PC-3 (cell line): ENCODE measurements around the gene PCDH1. TPM values are rescaled to one million over a fixed set of nuclear protein-coding genes. Genes with fewer than 3 reads are reported as not detected.

Experiments
- ATAC-seq: fragments of 200-7000 bp; cut with Tn5 transposase; 2 replicates; pipeline ENCODE4 v1.9.1; 2020; ENCODE audit warnings: mild to moderate bottlenecking, moderate library complexity
- BruUV-seq: library from RNA; stranded (reverse); fragments of 400-500 nt; replicated peaks from 2 replicates; lab custom pipeline; 2021; lab: Mats Ljungman, UMichigan
- CTCF ChIA-PET: fragments of 300-600 bp; sonication (Branson Sonifier 250); formaldehyde crosslinking; loops from one replicate; lab custom pipeline; 2022; ENCODE audit warnings: antibody characterized with exemption; lab: Charles Lee
- POLR2A ChIA-PET: fragments of 300-600 bp; sonication (Branson Sonifier 250); formaldehyde crosslinking; loops from one replicate; lab custom pipeline; 2022; ENCODE audit warnings: antibody characterized with exemption; ENCODE audit not compliant: unreplicated experiment; lab: Charles Lee
- DNase-seq: peaks from one replicate; pipeline ENCODE4 v3.0.0-alpha.2; 2015
- H2AFZ ChIP-seq: fragments of 300-600 bp; sonication (generic); 2 replicates; pipeline ENCODE4 v1.6.0; 2016; ENCODE audit warnings: antibody characterized with exemption, low read length
- H3F3A ChIP-seq: fragments of 300-600 bp; sonication (generic); one replicate; pipeline ENCODE4 v1.6.0; 2017; ENCODE audit warnings: antibody characterized with exemption, low read length, control low read depth, mild to moderate bottlenecking; ENCODE audit not compliant: unreplicated experiment
- H3K27ac ChIP-seq: fragments of 300-600 bp; sonication (generic); 2 replicates; pipeline ENCODE4 v1.5.1; 2016; ENCODE audit warnings: mild to moderate bottlenecking, low read length
- H3K27me3 ChIP-seq: fragments of 300-600 bp; sonication (generic); 2 replicates; pipeline ENCODE4 v1.6.1; 2016; ENCODE audit warnings: low read length, mixed read lengths
- H3K36me3 ChIP-seq: fragments of 300-600 bp; sonication (generic); 2 replicates; pipeline ENCODE4 v1.6.1; 2016; ENCODE audit warnings: low read depth, mixed run types, low read length, mixed read lengths
- H3K4me1 ChIP-seq: fragments of 300-600 bp; sonication (generic); 2 replicates; pipeline ENCODE4 v1.5.1; 2016; ENCODE audit warnings: low read length; ENCODE audit not compliant: insufficient read depth
- H3K4me2 ChIP-seq: fragments of 300-600 bp; sonication (generic); 2 replicates; pipeline ENCODE4 v1.6.0; 2016; ENCODE audit warnings: low read length
- H3K4me3 ChIP-seq: fragments of 300-600 bp; sonication (generic); 2 replicates; pipeline ENCODE4 v1.5.1; 2016; ENCODE audit warnings: mild to moderate bottlenecking, low read length, mixed read lengths
- H3K79me2 ChIP-seq: fragments of 300-600 bp; sonication (generic); 2 replicates; pipeline ENCODE4 v1.6.1; 2017; ENCODE audit warnings: low read length, mixed read lengths
- H3K9ac ChIP-seq: fragments of 300-600 bp; sonication (generic); 2 replicates; pipeline ENCODE4 v1.6.0; 2016; ENCODE audit warnings: mild to moderate bottlenecking, low read length
- H3K9me2 ChIP-seq: fragments of 300-600 bp; sonication (generic); replicated peaks from 2 replicates; pipeline ENCODE4 v1.6.1; 2016; ENCODE audit warnings: mixed run types, low read length, mixed read lengths
- H3K9me3 ChIP-seq: fragments of 300-600 bp; sonication (generic); 2 replicates; pipeline ENCODE4 v1.6.1; 2016; ENCODE audit warnings: low read length, mixed read lengths
- H4K20me1 ChIP-seq: fragments of 300-600 bp; sonication (generic); 2 replicates; pipeline ENCODE4 v1.6.1; 2016; ENCODE audit warnings: low read length, mixed read lengths
- EZH2 ChIP-seq: fragments of 300-600 bp; sonication (generic); IDR thresholded peaks from one replicate; pipeline ENCODE4 v1.6.1; 2017; ENCODE audit warnings: antibody characterized with exemption, mild to moderate bottlenecking, low read length; ENCODE audit not compliant: unreplicated experiment
- EZH2phosphoT487 ChIP-seq: fragments of 300-600 bp; sonication (generic); IDR thresholded peaks from 2 replicates; pipeline ENCODE4 v1.6.1; 2018; ENCODE audit warnings: mild to moderate bottlenecking, antibody characterized with exemption, low read length, borderline replicate concordance
- intact Hi-C: fragments of 100-400 bp; cut with micrococcal nuclease; formaldehyde crosslinking; loops from 2 replicates; pipeline ENCODE4 v1.9.0; 2023
- total RNA-seq: library from RNA; depleted of rRNA; stranded (reverse); fragments of >200 nt; gene quantifications from 2 replicates; pipeline ENCODE4 v1.2.3, GENCODE V29; 2014
- TF ChIP-seq, protein P1 (sequence below): fragments of 300-600 bp; sonication (generic); conservative IDR thresholded peaks from 2 replicates; pipeline ENCODE4 v1.5.1; 2017; ENCODE audit warnings: antibody characterized with exemption, low read depth, mild to moderate bottlenecking, low read length

Gene PCDH1
- total RNA-seq, 1 experiment from 2014 or later, result 55.8 TPM

DNA sequence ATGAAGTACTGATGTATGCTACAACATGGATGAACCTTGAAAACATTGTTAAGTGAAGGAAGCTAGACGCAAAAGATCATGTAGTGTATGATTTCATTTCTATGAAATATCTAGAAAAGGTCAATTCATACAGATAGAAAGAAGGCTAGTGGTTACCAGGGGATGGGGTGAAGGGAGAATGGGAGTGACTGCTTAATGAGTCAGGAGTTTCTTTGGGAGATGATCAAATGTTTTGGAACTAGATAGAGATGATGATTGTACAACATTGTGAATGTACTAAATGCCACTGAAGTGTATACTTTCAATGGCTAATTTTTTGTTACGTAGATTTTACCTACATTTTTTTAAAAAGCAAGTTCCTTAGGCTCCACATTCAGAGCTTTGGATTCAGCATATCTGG lies 30.6 kb upstream of the PCDH1 start:
- Histone ChIP-seq H3F3A (no peaks in the 10 kb centered on the region), H3K79me2 (no peaks in the 10 kb centered on the region), H3K4me3 (no peak overlapping the region), H3K4me1 (peaks cover 5% of the 10 kb centered on the region; the same call in 1 of the 2 replicates), H3K4me2 (no peak overlapping the region), H3K27ac (no peak overlapping the region; the same call in 1 of the 2 replicates), H3K27me3 (no peaks in the 10 kb centered on the region), H3K36me3 (no peaks in the 10 kb centered on the region), H3K9ac (no peak overlapping the region), H3K9me3 (no peaks in the 10 kb centered on the region), H3K9me2 (no peaks in the 10 kb centered on the region), H2AFZ (no peak overlapping the region), H4K20me1 (no peaks in the 10 kb centered on the region)
- intact Hi-C loops, result no loop called here
- CTCF ChIA-PET, result no interaction called here
- ATAC-seq (peak; percentile 64), DNase-seq (peak; percentile 65)
- TF ChIP-seq EZH2phosphoT487, result no peak
- TF ChIP-seq, protein P1, sequence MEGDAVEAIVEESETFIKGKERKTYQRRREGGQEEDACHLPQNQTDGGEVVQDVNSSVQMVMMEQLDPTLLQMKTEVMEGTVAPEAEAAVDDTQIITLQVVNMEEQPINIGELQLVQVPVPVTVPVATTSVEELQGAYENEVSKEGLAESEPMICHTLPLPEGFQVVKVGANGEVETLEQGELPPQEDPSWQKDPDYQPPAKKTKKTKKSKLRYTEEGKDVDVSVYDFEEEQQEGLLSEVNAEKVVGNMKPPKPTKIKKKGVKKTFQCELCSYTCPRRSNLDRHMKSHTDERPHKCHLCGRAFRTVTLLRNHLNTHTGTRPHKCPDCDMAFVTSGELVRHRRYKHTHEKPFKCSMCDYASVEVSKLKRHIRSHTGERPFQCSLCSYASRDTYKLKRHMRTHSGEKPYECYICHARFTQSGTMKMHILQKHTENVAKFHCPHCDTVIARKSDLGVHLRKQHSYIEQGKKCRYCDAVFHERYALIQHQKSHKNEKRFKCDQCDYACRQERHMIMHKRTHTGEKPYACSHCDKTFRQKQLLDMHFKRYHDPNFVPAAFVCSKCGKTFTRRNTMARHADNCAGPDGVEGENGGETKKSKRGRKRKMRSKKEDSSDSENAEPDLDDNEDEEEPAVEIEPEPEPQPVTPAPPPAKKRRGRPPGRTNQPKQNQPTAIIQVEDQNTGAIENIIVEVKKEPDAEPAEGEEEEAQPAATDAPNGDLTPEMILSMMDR, result no peak
- TF ChIP-seq EZH2, result no peak
- BruUV-seq, result no TSS peak
- POLR2A ChIA-PET, result no interaction called here

DNA sequence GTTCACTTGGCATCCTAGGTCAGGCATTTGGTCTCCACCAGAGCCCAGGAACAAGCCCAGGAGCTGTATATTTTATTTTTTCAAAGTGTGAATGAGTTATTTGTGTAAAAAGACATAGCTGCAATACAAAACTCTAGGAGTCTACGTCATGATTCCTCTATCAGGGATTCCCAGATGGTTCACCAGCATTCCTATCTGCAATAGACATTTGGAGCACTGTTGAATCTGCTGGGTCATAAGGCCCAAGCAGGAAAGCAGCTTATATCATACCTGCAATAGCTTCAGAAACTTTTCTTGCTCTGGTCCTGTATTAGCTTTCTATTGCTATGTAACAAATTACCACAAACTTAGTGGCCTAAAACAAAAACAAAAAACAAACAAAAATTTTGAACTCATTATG lies 28.8 kb upstream of the PCDH1 start:
- H3K4me3 ChIP-seq, result no peak overlapping the region
- BruUV-seq, result no TSS peak
- no peak for TF ChIP-seq EZH2
- TF ChIP-seq, protein P1, result no peak
- no peak for TF ChIP-seq EZH2phosphoT487
- H2AFZ ChIP-seq, result no peak overlapping the region
- no peak for DNase-seq
- no peaks in the 10 kb centered on the region for H3K79me2 ChIP-seq
- no peak overlapping the region for H3K9ac ChIP-seq
- H3K9me2 ChIP-seq, result no peaks in the 10 kb centered on the region
- no peak for ATAC-seq
- H3K36me3 ChIP-seq, result no peaks in the 10 kb centered on the region
- no peak overlapping the region for H3K27ac ChIP-seq
- intact Hi-C loops, result no loop called here
- peaks cover 5% of the 10 kb centered on the region; the same call in 1 of the 2 replicates for H3K4me1 ChIP-seq
- no peaks in the 10 kb centered on the region for H3K9me3 ChIP-seq
- no peak overlapping the region for H3K4me2 ChIP-seq
- ChIA-PET CTCF (no interaction called here), POLR2A (no interaction called here)
- no peaks in the 10 kb centered on the region for H3F3A ChIP-seq
- no peaks in the 10 kb centered on the region for H3K27me3 ChIP-seq
- H4K20me1 ChIP-seq, result no peaks in the 10 kb centered on the region

DNA sequence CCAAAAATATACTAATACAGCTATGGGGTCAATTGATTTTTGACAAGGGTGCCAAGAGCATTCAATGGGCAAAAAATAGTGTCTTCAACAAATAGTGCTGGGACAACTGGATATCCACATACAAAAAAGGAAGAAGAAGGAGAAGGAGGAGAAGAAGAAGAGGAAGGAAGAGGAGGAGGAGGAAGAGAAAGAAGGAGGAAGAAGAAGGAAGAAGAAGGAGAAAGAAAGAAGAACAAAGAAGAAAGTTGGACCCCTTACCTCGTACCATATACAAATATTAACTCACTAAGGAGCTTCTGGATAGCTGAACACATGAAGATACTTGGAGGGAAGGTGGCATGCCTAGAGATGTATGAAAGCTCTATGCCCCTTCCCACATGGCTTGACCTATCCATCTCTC lies 28.3 kb upstream of the PCDH1 start:
- Histone ChIP-seq H2AFZ (no peak overlapping the region), H3K36me3 (no peaks in the 10 kb centered on the region), H3K79me2 (no peaks in the 10 kb centered on the region), H3K27me3 (no peaks in the 10 kb centered on the region), H3K4me3 (no peak overlapping the region), H3K27ac (no peak overlapping the region), H3F3A (no peaks in the 10 kb centered on the region), H4K20me1 (no peaks in the 10 kb centered on the region), H3K9me2 (no peaks in the 10 kb centered on the region), H3K4me1 (peaks cover 5% of the 10 kb centered on the region; the same call in 1 of the 2 replicates), H3K9me3 (no peaks in the 10 kb centered on the region), H3K9ac (no peak overlapping the region), H3K4me2 (no peak overlapping the region)
- intact Hi-C loops, result no loop called here
- no peak for DNase-seq
- no peak for TF ChIP-seq EZH2
- POLR2A ChIA-PET, result no interaction called here
- CTCF ChIA-PET, result no interaction called here
- ATAC-seq, result no peak
- BruUV-seq, result no TSS peak
